ENCODE results near the gene TCF12. TPM values are rescaled to one million over a fixed set of nuclear protein-coding genes. Genes with fewer than 3 reads are reported as not detected.

Gene TCF12
- total RNA-seq, 1 donor from 2014 or later, result 112 TPM

DNA sequence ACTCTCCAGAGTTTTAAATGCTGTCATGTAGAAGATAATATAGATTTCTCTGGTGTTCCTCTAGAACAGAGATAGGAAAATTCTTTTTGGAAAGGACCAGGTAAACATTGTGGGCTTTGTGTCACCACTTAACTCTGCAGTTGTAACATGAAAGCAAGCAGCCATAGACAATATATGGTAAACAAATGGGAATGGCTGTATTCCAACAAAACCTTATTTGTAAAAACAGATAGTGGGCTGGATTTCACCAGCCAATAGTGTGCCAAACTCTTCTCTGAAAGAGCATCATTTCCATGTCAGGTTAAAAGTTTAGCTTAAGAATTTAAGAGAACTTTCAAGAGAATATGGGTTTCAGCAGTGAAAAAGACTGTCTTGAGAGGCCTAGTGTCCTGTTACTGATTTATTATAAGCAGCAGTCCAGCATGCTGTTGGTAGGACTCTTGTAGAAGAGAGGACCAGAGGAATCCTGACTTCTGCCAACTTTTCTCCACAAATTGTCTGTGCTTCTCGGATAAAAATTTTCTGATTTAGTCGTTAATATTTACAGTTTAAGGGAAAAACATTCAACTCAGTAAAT is 107.7 kb downstream of the TCF12 start:
- Histone ChIP-seq H3K79me2 (ENCODE audit: insufficient read depth, low read length) (peaks cover 96% of the 10 kb centered on the region), H4K20me1 (ENCODE audit: insufficient read depth, low read length) (peaks cover 68% of the 10 kb centered on the region), H2AFZ (ENCODE audit: low read depth, low read length) (no peak overlapping the region), H3K9ac (ENCODE audit: low read length) (no peak overlapping the region), H3K27me3 (ENCODE audit: insufficient read depth, low read length) (no peaks in the 10 kb centered on the region), H3K36me3 (ENCODE audit: insufficient read depth, low read length) (no peaks in the 10 kb centered on the region), H3K27ac (ENCODE audit: low read depth, low read length) (no peak overlapping the region), H3K4me1 (ENCODE audit: insufficient read depth, low read length) (peaks cover 2% of the 10 kb centered on the region), H3K9me3 (ENCODE audit: insufficient read depth, low read depth, low read length) (no peaks in the 10 kb centered on the region), H3K4me3 (ENCODE audit: insufficient read depth, low read depth, low read length) (no peak overlapping the region), H3K4me2 (ENCODE audit: low read length) (no peak overlapping the region)
- no peak for FAIRE-seq
- Mint-ChIP-seq H3K9me3 (ENCODE audit: unreplicated experiment) (peaks cover 2% of the 10 kb centered on the region), H3K4me3 (ENCODE audit: unreplicated experiment) (no peak overlapping the region), H3K27ac (ENCODE audit: unreplicated experiment) (no peak overlapping the region), H3K4me1 (ENCODE audit: low read depth, unreplicated experiment) (peaks cover 12% of the 10 kb centered on the region), H3K27me3 (ENCODE audit: low read depth, unreplicated experiment) (no peaks in the 10 kb centered on the region), H3K36me3 (ENCODE audit: low read depth, unreplicated experiment) (peaks cover 8% of the 10 kb centered on the region)
- no peak for TF ChIP-seq CTCF (IDR thresholded peaks at IDR 0.05; ENCODE audit: insufficient read depth, low read depth, low read length)
- no peak for TF ChIP-seq EZH2 (IDR thresholded peaks at IDR 0.05; ENCODE audit: insufficient read depth, low read length)
- DNase-seq (ENCODE audit: low read depth), result no peak

DNA sequence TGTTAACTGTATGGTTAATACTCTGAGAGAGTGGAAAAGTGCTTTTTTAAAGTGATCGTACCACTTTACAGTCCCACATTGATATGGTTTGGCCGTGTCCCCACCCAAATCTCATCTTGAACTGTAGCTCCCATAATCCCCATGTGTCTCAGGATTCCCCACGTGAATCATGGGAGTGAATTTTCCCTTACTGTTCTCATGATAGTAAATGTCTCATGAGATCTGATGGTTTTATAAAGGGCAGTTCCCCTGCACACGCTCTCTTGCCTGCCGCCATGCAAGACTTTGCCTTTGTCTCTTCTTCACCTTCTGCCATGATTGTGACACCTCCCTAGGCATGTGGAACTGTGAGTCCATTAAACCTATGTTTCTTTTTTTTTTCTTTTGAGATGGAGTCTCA is 109.2 kb downstream of the TCF12 start:
- Histone ChIP-seq H3K9me3 (ENCODE audit: insufficient read depth, low read depth, low read length) (no peaks in the 10 kb centered on the region), H3K4me2 (ENCODE audit: low read length) (no peak overlapping the region), H4K20me1 (ENCODE audit: insufficient read depth, low read length) (peaks cover 78% of the 10 kb centered on the region), H3K4me1 (ENCODE audit: insufficient read depth, low read length) (peaks cover 11% of the 10 kb centered on the region), H2AFZ (ENCODE audit: low read depth, low read length) (no peak overlapping the region), H3K27me3 (ENCODE audit: insufficient read depth, low read length) (no peaks in the 10 kb centered on the region), H3K9ac (ENCODE audit: low read length) (no peak overlapping the region), H3K36me3 (ENCODE audit: insufficient read depth, low read length) (no peaks in the 10 kb centered on the region), H3K79me2 (ENCODE audit: insufficient read depth, low read length) (peaks cover 100% of the 10 kb centered on the region), H3K4me3 (ENCODE audit: insufficient read depth, low read depth, low read length) (no peak overlapping the region), H3K27ac (ENCODE audit: low read depth, low read length) (no peak overlapping the region)
- no peaks in the 10 kb centered on the region for H3K27me3 Mint-ChIP-seq (ENCODE audit: low read depth, unreplicated experiment)
- DNase-seq (ENCODE audit: low read depth) (no peak), FAIRE-seq (no peak)
- H3K4me1 Mint-ChIP-seq (ENCODE audit: low read depth, unreplicated experiment), result peaks cover 22% of the 10 kb centered on the region
- H3K9me3 Mint-ChIP-seq (ENCODE audit: unreplicated experiment), result no peaks in the 10 kb centered on the region
- no peak overlapping the region for H3K27ac Mint-ChIP-seq (ENCODE audit: unreplicated experiment)
- TF ChIP-seq EZH2 (IDR thresholded peaks at IDR 0.05; ENCODE audit: insufficient read depth, low read length) (no peak), CTCF (IDR thresholded peaks at IDR 0.05; ENCODE audit: insufficient read depth, low read depth, low read length) (no peak)
- no peak overlapping the region for H3K4me3 Mint-ChIP-seq (ENCODE audit: unreplicated experiment)
- H3K36me3 Mint-ChIP-seq (ENCODE audit: low read depth, unreplicated experiment), result peaks cover 5% of the 10 kb centered on the region

DNA sequence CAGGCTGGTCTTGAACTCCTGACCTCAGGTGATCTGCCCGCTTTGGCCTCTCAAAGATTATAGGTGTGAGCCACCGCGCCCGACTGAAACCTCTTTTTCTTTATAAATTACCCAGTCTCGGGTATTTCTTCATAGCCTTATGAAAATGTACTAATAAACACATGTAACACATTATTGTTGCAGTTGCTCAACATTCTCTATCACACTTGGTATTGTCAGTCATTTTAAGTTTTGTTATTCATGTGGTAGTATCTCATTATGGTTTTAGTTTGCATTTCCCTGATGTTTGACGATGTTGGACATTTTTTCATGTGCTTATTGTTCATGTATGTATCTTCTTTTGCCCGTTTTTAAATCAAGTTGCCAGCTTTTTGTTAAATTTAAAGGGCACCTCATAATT is 109.7 kb downstream of the TCF12 start:
- Histone ChIP-seq H3K4me2 (ENCODE audit: low read length) (no peak overlapping the region), H3K36me3 (ENCODE audit: insufficient read depth, low read length) (no peaks in the 10 kb centered on the region), H3K27ac (ENCODE audit: low read depth, low read length) (no peak overlapping the region), H3K4me1 (ENCODE audit: insufficient read depth, low read length) (peaks cover 11% of the 10 kb centered on the region), H3K79me2 (ENCODE audit: insufficient read depth, low read length) (peaks cover 100% of the 10 kb centered on the region), H3K9me3 (ENCODE audit: insufficient read depth, low read depth, low read length) (no peaks in the 10 kb centered on the region), H3K4me3 (ENCODE audit: insufficient read depth, low read depth, low read length) (no peak overlapping the region), H2AFZ (ENCODE audit: low read depth, low read length) (no peak overlapping the region), H3K27me3 (ENCODE audit: insufficient read depth, low read length) (no peaks in the 10 kb centered on the region), H3K9ac (ENCODE audit: low read length) (no peak overlapping the region), H4K20me1 (ENCODE audit: insufficient read depth, low read length) (peaks cover 80% of the 10 kb centered on the region)
- Mint-ChIP-seq H3K4me1 (ENCODE audit: low read depth, unreplicated experiment) (peaks cover 22% of the 10 kb centered on the region), H3K27ac (ENCODE audit: unreplicated experiment) (no peak overlapping the region), H3K4me3 (ENCODE audit: unreplicated experiment) (no peak overlapping the region), H3K27me3 (ENCODE audit: low read depth, unreplicated experiment) (no peaks in the 10 kb centered on the region), H3K9me3 (ENCODE audit: unreplicated experiment) (no peaks in the 10 kb centered on the region), H3K36me3 (ENCODE audit: low read depth, unreplicated experiment) (peaks cover 5% of the 10 kb centered on the region)
- DNase-seq (ENCODE audit: low read depth), result no peak
- no peak for FAIRE-seq
- no peak for TF ChIP-seq CTCF (IDR thresholded peaks at IDR 0.05; ENCODE audit: insufficient read depth, low read depth, low read length)
- TF ChIP-seq EZH2 (IDR thresholded peaks at IDR 0.05; ENCODE audit: insufficient read depth, low read length), result no peak
